Lung (tissue), 12 donors: ENCODE data around the gene STRADA. TPM values are rescaled to one million over a fixed set of nuclear protein-coding genes. Genes with fewer than 3 reads are reported as not detected.

Experiments used
- ATAC-seq: fragments of 200-7000 bp; cut with Tn5 transposase; one replicate; pipeline ENCODE4 v1.9.1; 2020; ENCODE audit warnings: moderate number of reproducible peaks; ENCODE audit not compliant: insufficient read depth, low FRiP score
- DNase-seq, 3 donors: peaks; one replicate each; pipeline ENCODE4 v3.0.0-alpha.2; 2013 to 2017
- H3K27ac ChIP-seq, 2 donors: one replicate each; pipeline ENCODE4 v1.5.1; 2013; ENCODE audit warnings: mild to moderate bottlenecking in 2 of 2, moderate library complexity in 2 of 2, control low read depth in 1 of 2, inconsistent platforms in 1 of 2, low read depth in 1 of 2, low read length in 1 of 2
- H3K27me3 ChIP-seq, 3 donors: one replicate each; pipeline ENCODE4 v1.5.1; 2013; ENCODE audit warnings: low read length in 2 of 3; ENCODE audit not compliant: control insufficient read depth in 3 of 3, insufficient read depth in 3 of 3
- H3K36me3 ChIP-seq, 4 donors: one replicate each; pipeline ENCODE4 v1.5.1; 2013; ENCODE audit warnings: low read length in 4 of 4, mild to moderate bottlenecking in 1 of 4, moderate library complexity in 1 of 4; ENCODE audit not compliant: control insufficient read depth in 4 of 4, insufficient read depth in 4 of 4
- H3K4me1 ChIP-seq, 5 donors: one replicate each; pipeline ENCODE4 v1.5.1; 2013; ENCODE audit warnings: low read length in 5 of 5, mild to moderate bottlenecking in 2 of 5, moderate library complexity in 1 of 5; ENCODE audit not compliant: control insufficient read depth in 5 of 5, insufficient read depth in 5 of 5
- H3K4me3 ChIP-seq: one replicate; pipeline ENCODE4 v1.5.1; 2013; ENCODE audit warnings: mild to moderate bottlenecking, control low read depth, moderate library complexity
- H3K9ac ChIP-seq, 2 donors: one replicate each; pipeline ENCODE4 v1.5.1; 2013; ENCODE audit warnings: low read length in 2 of 2, control low read depth in 1 of 2; ENCODE audit not compliant: insufficient read depth in 1 of 2
- H3K9me3 ChIP-seq, 4 donors: one replicate each; pipeline ENCODE4 v1.5.1; 2013; ENCODE audit warnings: low read length in 3 of 4, mild to moderate bottlenecking in 1 of 4, moderate library complexity in 1 of 4; ENCODE audit not compliant: control insufficient read depth in 4 of 4, insufficient read depth in 3 of 4
- CTCF ChIP-seq: IDR thresholded peaks from 2 replicates; pipeline ENCODE4 v1.5.1; 2012; ENCODE audit warnings: mild to moderate bottlenecking; ENCODE audit errors: control extremely low read depth, extremely low read depth
- WGBS, 2 donors: extraction: QIAGEN DNeasy Blood & Tissue Kit; methylation state at CpG; one replicate each; pipeline ENCODE4 v1.1.7; 2013; 5-methylcytosine and 5-hydroxymethylcytosine counted together
- polyA plus RNA-seq, 2 donors: library from polyadenylated mRNA; stranded (reverse); fragments of 200-250 nt; gene quantifications; one replicate each; pipeline ENCODE4 v1.2.1, GENCODE V29; 2013
- total RNA-seq, 2 donors: library from RNA; depleted of rRNA in 1 of 2; stranded (reverse); fragments of >200 nt in 1 of 2; gene quantifications; one replicate each; pipeline ENCODE4 v1.2.1, GENCODE V29; 2014 to 2021
- donor health status: control.
- donor health status: control.
- donor health status: Bipolar disorder and iron deficiency.
- donor health status: healthy.
- donor health status: DM: yes; HTN: yes; CAD: no.

The STRADA gene
- total and polyA plus RNA-seq, 4 donors = 20.7 to 48.8 (median 28.4) TPM

- DNase-seq (no peak), ATAC-seq (no peak)
- no peaks in the 10 kb centered on the region for H3K27me3 ChIP-seq
- H3K36me3 ChIP-seq = peaks cover 10 to 32% (median 16%) of the 10 kb centered on the region in 4 donors
- no peak overlapping the region for H3K9ac ChIP-seq
- H3K9me3 ChIP-seq = no peaks in the 10 kb centered on the region
- WGBS, 2 donors = 67 to 82% methylated on average over 1 of the region's 1 CpG
- peaks cover 5 to 18% (median 18%) of the 10 kb centered on the region in 5 donors for H3K4me1 ChIP-seq
- H3K27ac ChIP-seq = no peak overlapping the region
- no peak overlapping the region for H3K4me3 ChIP-seq
- no peak for TF ChIP-seq CTCF
These were observed 60.9 kb downstream of the STRADA start for GRCh38 chr17:63680700-63681099.

- Histone ChIP-seq H3K9ac (no peak overlapping the region), H3K36me3 (peaks cover 7 to 34% (median 13%) of the 10 kb centered on the region in 4 donors), H3K4me3 (no peak overlapping the region), H3K9me3 (no peaks in the 10 kb centered on the region), H3K4me1 (peaks cover 15 to 27% (median 22%) of the 10 kb centered on the region in 5 donors), H3K27ac (no peak overlapping the region), H3K27me3 (no peaks in the 10 kb centered on the region)
- no peak for TF ChIP-seq CTCF
- 97 to 98% methylated on average over 5 of the region's 5 CpGs for WGBS, 2 donors
- DNase-seq = no peak
- no peak for ATAC-seq
These were observed 62.4 kb downstream of the STRADA start for GRCh38 chr17:63679214-63679613.

GRCh38 chr17:63676584-63676983 lies 65.0 kb downstream of the STRADA start:
- ATAC-seq = no peak
- Histone ChIP-seq H3K4me1 (peaks cover 15 to 28% (median 24%) of the 10 kb centered on the region in 5 donors), H3K9me3 (no peaks in the 10 kb centered on the region), H3K27ac (peak overlapping the region; percentile 1 to 32), H3K4me3 (no peak overlapping the region), H3K27me3 (no peaks in the 10 kb centered on the region), H3K9ac (no peak overlapping the region), H3K36me3 (peaks cover 0 to 17% (median 3%) of the 10 kb centered on the region in 4 donors)
- no peak for TF ChIP-seq CTCF
- DNase-seq = no peak
- WGBS, 2 donors = 12 to 43% methylated on average over 3 of the region's 3 CpGs
